Measurements from ENCODE around the gene CHIA.
A peak's percentile ranks its signal among the peaks of the same experiment; 100 is the strongest.

Gene CHIA

GRCh38 chr1:111290630-111291029 lies at the start of gene CHIA:
Gene CHIA (plus strand): TSS chr1:111290851. CDS start chr1:111310468, 19,617 bp downstream.
- DNase-seq: no peak

- DNase-seq: no peak
Measured at GRCh38 chr1:111241797-111242196, 48.9 kb upstream of the CHIA start.

- DNase-seq: no peak
Measured at GRCh38 chr1:111242805-111243523, 47.7 kb upstream of the CHIA start.

GRCh38 chr1:111247125-111247838 lies 43.4 kb upstream of the CHIA start:
- no peak for DNase-seq

- DNase-seq: no peak
Measured at GRCh38 chr1:111249960-111250359, 40.7 kb upstream of the CHIA start.

- DNase-seq: peak; percentile 9
Measured at GRCh38 chr1:111251570-111251969, 39.1 kb upstream of the CHIA start.

- no peak for DNase-seq
Measured at GRCh38 chr1:111252786-111253185, 37.9 kb upstream of the CHIA start.

- no peak for DNase-seq
Measured at GRCh38 chr1:111253876-111254275, 36.8 kb upstream of the CHIA start.

- no peak for DNase-seq
Measured at GRCh38 chr1:111256988-111257658, 33.5 kb upstream of the CHIA start.

GRCh38 chr1:111267801-111268508 lies 22.7 kb upstream of the CHIA start:
- DNase-seq: no peak

- DNase-seq: no peak
Measured at GRCh38 chr1:111269825-111270406, 20.7 kb upstream of the CHIA start.

- no peak for DNase-seq
Measured at GRCh38 chr1:111270771-111271463, 19.7 kb upstream of the CHIA start.

- no peak for DNase-seq
Measured at GRCh38 chr1:111271464-111271801, 19.2 kb upstream of the CHIA start.

- no peak for DNase-seq
Measured at GRCh38 chr1:111272081-111272480, 18.6 kb upstream of the CHIA start.

- peak; percentile 29 for DNase-seq
Measured at GRCh38 chr1:111274653-111275052, 16.0 kb upstream of the CHIA start.

- no peak for DNase-seq
Measured at GRCh38 chr1:111275079-111275478, 15.6 kb upstream of the CHIA start.

- no peak for DNase-seq
Measured at GRCh38 chr1:111275780-111276433, 14.7 kb upstream of the CHIA start.

- no peak for DNase-seq
Measured at GRCh38 chr1:111279144-111279543, 11.5 kb upstream of the CHIA start.

GRCh38 chr1:111280267-111280666 lies 10.4 kb upstream of the CHIA start:
- DNase-seq: no peak

- DNase-seq: no peak
Measured at GRCh38 chr1:111281411-111281810, 9.2 kb upstream of the CHIA start.

- no peak for DNase-seq
Measured at GRCh38 chr1:111283838-111284237, 6.8 kb upstream of the CHIA start.

GRCh38 chr1:111285879-111286278 lies 4.8 kb upstream of the CHIA start:
- no peak for DNase-seq
